Measurements from ENCODE around the gene TNRC6B.

DNA sequence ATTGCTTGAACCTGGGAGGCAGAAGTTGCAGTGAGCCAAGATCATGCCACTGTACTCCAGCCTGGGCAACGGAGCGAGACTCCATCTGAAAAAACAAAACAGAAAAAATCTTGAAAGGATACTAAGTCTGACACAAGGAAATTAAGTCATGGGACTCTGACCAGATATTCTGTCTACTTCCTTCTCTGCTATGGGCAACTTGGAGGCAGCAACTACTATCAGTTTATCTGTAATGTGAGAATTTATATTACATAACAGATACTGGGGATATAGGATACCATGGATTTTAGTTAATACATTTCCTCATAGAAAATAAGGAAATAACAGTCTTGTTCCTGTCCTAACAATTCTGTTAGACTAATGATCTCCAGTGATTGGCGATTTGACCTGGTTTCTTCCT lies 191.1 kb downstream of the TNRC6B start:
- TF ChIP-seq, protein P1, sequence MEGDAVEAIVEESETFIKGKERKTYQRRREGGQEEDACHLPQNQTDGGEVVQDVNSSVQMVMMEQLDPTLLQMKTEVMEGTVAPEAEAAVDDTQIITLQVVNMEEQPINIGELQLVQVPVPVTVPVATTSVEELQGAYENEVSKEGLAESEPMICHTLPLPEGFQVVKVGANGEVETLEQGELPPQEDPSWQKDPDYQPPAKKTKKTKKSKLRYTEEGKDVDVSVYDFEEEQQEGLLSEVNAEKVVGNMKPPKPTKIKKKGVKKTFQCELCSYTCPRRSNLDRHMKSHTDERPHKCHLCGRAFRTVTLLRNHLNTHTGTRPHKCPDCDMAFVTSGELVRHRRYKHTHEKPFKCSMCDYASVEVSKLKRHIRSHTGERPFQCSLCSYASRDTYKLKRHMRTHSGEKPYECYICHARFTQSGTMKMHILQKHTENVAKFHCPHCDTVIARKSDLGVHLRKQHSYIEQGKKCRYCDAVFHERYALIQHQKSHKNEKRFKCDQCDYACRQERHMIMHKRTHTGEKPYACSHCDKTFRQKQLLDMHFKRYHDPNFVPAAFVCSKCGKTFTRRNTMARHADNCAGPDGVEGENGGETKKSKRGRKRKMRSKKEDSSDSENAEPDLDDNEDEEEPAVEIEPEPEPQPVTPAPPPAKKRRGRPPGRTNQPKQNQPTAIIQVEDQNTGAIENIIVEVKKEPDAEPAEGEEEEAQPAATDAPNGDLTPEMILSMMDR (IDR thresholded peaks at IDR 0.05), result no peak
- no peak for TF ChIP-seq POLR2A (IDR thresholded peaks at IDR 0.05)

All from right lobe of liver (tissue), 4 donors.